ENCODE measurements around the gene DUS3L.

- TF ChIP-seq CTCF (IDR thresholded peaks at IDR 0.05) (no peak), POLR2A (IDR thresholded peaks at IDR 0.05) (no peak)
Observed at GRCh38 chr19:5795382-5795919, 4.5 kb upstream of the DUS3L start.
